Spinal cord (tissue), 10 donors: ENCODE data around the gene SCFD2. TPM values are rescaled to one million over a fixed set of nuclear protein-coding genes. Genes with fewer than 3 reads are reported as not detected.
"Not testable (repeated sequence)": the region's sequence is repeated elsewhere in the genome, so short reads cannot be mapped to it uniquely, and the experiment has no call there.

ENCODE experiments used
- DNase-seq, 6 donors: peaks; one replicate each; pipeline versions ENCODE4 v3.0.0 to v3.0.0-alpha.2; 2013 to 2015; ENCODE audit warnings: low spot score in 6 of 6, low read depth in 4 of 6
- H3K27ac ChIP-seq: one replicate; pipeline ENCODE4 v1.5.1; 2013; ENCODE audit warnings: low read depth, low read length, control low read depth
- H3K27me3 ChIP-seq: one replicate; pipeline ENCODE4 v1.6.1; 2013; ENCODE audit warnings: low read length; ENCODE audit not compliant: control insufficient read depth, insufficient read depth
- H3K36me3 ChIP-seq: one replicate; pipeline ENCODE4 v1.6.1; 2013; ENCODE audit warnings: low read length; ENCODE audit not compliant: control insufficient read depth, insufficient read depth
- H3K4me1 ChIP-seq: one replicate; pipeline ENCODE4 v1.6.1; 2013; ENCODE audit warnings: low read length; ENCODE audit not compliant: control insufficient read depth, insufficient read depth
- H3K4me3 ChIP-seq: one replicate; pipeline ENCODE4 v1.5.1; 2013; ENCODE audit warnings: low read depth, low read length, control low read depth
- H3K9me3 ChIP-seq: one replicate; pipeline ENCODE4 v1.6.1; 2013; ENCODE audit warnings: low read length; ENCODE audit not compliant: control insufficient read depth, insufficient read depth
- WGBS: methylation state at CpG from one replicate; pipeline ENCODE4 v1.1.5; 2013; ENCODE audit warnings: missing lambda C conversion rate; ENCODE audit not compliant: insufficient coverage; 5-methylcytosine and 5-hydroxymethylcytosine counted together
- polyA plus RNA-seq, 2 donors: library from polyadenylated mRNA; unstranded; fragments of 120-200 nt; gene quantifications; one replicate each; pipeline ENCODE4 v1.2.1, GENCODE V29; 2013; ENCODE audit not compliant: insufficient read length in 2 of 2
- total RNA-seq, 2 donors: library from RNA; depleted of rRNA in 1 of 2; stranded (reverse); fragments of 120-200 nt in 1 of 2; fragments of >200 nt in 1 of 2; gene quantifications; one replicate each; pipeline versions ENCODE4 v1.2.3 to v1.2.4, GENCODE V29; 2013 to 2014
- donor health status: healthy.

SCFD2 gene
- total and polyA plus RNA-seq, 4 donors, result 15.6 to 19.5 (median 17.7) TPM

DNA sequence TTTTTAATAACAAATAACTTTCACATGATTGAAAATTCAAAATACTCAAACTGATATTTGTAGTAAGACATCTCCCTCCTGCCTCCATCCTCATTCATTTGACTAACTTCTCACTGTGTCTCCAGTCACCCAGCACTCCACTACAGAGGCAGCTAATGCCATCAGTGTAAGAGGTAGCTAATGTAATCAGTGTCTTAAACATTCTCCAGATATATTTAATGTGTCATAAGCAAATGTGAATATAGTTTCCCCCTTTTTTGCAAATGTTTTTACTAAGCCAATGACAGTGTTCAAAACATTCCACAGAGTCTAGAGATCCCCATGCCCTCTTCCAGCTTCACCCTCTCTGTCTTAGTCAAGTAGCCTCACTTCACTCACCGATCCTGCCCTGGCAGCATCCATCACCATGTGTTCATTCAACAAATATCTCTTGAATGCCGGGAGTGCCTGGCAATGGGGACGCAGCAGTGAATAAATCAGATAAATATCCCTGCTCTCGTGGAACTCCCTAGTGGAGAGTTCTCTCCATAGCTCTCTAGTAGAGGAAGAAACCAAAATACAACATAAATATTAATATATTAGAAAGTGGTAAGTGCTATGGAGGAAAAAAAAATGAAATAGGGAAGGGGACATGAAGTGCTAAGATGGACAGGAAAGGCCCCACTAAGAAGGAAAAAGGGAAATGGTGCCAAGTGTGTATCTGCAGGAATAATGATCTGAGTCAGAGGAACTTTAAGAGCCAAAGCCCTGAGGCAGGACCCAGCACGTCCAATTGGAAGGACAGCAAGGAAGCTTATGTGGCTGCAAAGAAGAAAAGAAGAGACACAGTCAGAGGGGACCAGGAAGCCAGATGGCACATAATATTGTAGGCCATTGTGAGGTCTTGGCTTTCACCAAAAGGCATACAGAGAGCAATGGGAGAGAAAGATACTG lies 18.7 kb downstream of the SCFD2 start:
- 28% methylated on average over 1 of the region's 5 CpGs for WGBS
- peak in 3 of 6 donors; percentile 4 to 38 (median 14) for DNase-seq
- Histone ChIP-seq H3K4me3 (no peak overlapping the region), H3K4me1 (no peaks in the 10 kb centered on the region), H3K27me3 (no peaks in the 10 kb centered on the region), H3K27ac (no peak overlapping the region), H3K36me3 (no peaks in the 10 kb centered on the region), H3K9me3 (peaks cover 3% of the 10 kb centered on the region)

- WGBS, result 100% methylated on average over 2 of the region's 2 CpGs
- H3K36me3 ChIP-seq, H3K27ac ChIP-seq, H3K27me3 ChIP-seq, H3K4me1 ChIP-seq, H3K9me3 ChIP-seq, DNase-seq, H3K4me3 ChIP-seq: not testable (repeated sequence)
Observed at GRCh38 chr4:53346392-53346791, 19.5 kb downstream of the SCFD2 start.

DNA sequence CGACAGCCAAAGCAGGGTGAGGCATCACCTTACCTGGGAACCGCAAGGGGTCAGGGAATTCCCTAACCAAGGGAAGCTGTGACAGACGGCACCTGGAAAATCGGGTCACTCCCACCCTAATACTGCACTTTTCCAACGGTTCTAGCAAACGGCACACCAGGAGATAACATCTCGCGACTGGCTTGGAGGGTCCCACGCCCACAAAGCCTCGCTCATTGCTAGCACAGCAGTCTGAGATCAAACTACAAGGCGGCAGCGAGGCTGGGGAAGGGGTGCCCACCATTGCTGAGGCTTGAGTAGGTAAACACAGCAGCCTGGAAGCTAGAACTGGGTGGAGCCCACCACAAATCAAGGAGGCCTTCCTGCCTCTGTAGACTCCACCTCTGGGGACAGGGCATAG lies 25.7 kb downstream of the SCFD2 start:
- 97% methylated on average over 12 of the region's 12 CpGs for WGBS
- not testable (repeated sequence) for H3K36me3 ChIP-seq, H3K4me3 ChIP-seq, H3K9me3 ChIP-seq, H3K27ac ChIP-seq, H3K27me3 ChIP-seq, DNase-seq, H3K4me1 ChIP-seq

DNA sequence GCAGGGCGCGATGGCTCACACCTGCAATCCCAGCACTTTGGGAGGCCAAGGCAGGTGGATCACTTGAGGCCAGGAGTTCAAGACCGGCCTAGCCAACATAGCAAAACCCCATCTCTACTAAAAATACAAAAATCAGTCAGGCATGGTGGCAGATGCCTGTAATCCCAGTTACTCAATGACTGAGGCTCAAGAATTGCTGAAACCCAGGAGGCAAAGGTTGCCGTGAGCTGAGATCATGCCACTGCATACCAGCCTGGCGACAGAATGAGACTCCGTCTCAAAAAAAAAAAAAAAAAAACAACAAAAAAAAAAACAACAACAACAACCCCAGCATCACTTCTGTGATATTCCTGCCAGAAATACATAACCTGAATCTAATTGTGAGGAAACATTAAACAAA lies 30.9 kb downstream of the SCFD2 start:
- WGBS, result 100% methylated on average over 1 of the region's 6 CpGs
- H3K27me3 ChIP-seq, H3K4me1 ChIP-seq, H3K9me3 ChIP-seq, H3K27ac ChIP-seq, DNase-seq, H3K4me3 ChIP-seq, H3K36me3 ChIP-seq: not testable (repeated sequence)

- no peaks in the 10 kb centered on the region for H3K27me3 ChIP-seq
- H3K9me3 ChIP-seq, result no peaks in the 10 kb centered on the region
- H3K4me3 ChIP-seq, result no peak overlapping the region
- no peak for DNase-seq
- H3K4me1 ChIP-seq, result peaks cover 3% of the 10 kb centered on the region
- H3K36me3 ChIP-seq, result no peaks in the 10 kb centered on the region
- WGBS, result 100% methylated on average over 1 of the region's 3 CpGs
- H3K27ac ChIP-seq, result no peak overlapping the region
Observed at GRCh38 chr4:53326535-53326934, 39.3 kb downstream of the SCFD2 start.

DNA sequence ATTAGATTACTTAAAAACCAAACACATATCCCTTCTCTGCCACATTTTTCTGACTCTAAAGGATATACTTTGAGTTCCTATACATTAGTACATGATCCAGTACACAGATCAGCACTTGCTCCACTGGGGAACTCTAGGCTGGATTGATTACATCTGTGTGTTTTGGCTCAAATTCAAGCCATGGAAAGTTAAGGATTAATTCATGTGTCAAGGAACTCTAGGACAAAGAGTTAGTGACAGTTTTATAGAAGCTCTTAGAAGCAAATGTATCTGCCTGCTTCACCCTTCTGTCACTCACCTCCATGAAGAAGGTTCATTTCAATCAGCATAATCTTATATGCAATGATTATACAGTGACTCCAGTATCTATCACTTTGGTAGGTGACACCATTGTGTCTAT lies 43.2 kb downstream of the SCFD2 start:
- H3K27me3 ChIP-seq, result no peaks in the 10 kb centered on the region
- H3K9me3 ChIP-seq, result no peaks in the 10 kb centered on the region
- H3K36me3 ChIP-seq, result no peaks in the 10 kb centered on the region
- no peak for DNase-seq
- H3K27ac ChIP-seq, result no peak overlapping the region
- H3K4me3 ChIP-seq, result no peak overlapping the region
- peaks cover 3% of the 10 kb centered on the region for H3K4me1 ChIP-seq

GRCh38 chr4:53321984-53322289 lies 43.9 kb downstream of the SCFD2 start:
- DNase-seq, result no peak
- no peak overlapping the region for H3K27ac ChIP-seq
- no peaks in the 10 kb centered on the region for H3K9me3 ChIP-seq
- H3K4me3 ChIP-seq, result no peak overlapping the region
- no peaks in the 10 kb centered on the region for H3K27me3 ChIP-seq
- no peaks in the 10 kb centered on the region for H3K36me3 ChIP-seq
- WGBS, result 86% methylated on average over 2 of the region's 2 CpGs
- H3K4me1 ChIP-seq, result peaks cover 3% of the 10 kb centered on the region

- H3K9me3 ChIP-seq, result no peaks in the 10 kb centered on the region
- no peaks in the 10 kb centered on the region for H3K36me3 ChIP-seq
- DNase-seq, result peak in 1 of 6 donors; percentile 89
- H3K27ac ChIP-seq, result no peak overlapping the region
- H3K4me1 ChIP-seq, result peaks cover 3% of the 10 kb centered on the region
- WGBS, result no CpG with 5 or more reads among the region's 3 CpGs
- H3K4me3 ChIP-seq, result no peak overlapping the region
- H3K27me3 ChIP-seq, result no peaks in the 10 kb centered on the region
Observed at GRCh38 chr4:53321151-53321983, 44.5 kb downstream of the SCFD2 start.

- WGBS, result 64% methylated on average over 1 of the region's 1 CpG
- H3K9me3 ChIP-seq, result no peaks in the 10 kb centered on the region
- H3K4me1 ChIP-seq, result no peaks in the 10 kb centered on the region
- peak in 1 of 6 donors; percentile 18 for DNase-seq
- H3K4me3 ChIP-seq, result no peak overlapping the region
- H3K27ac ChIP-seq, result no peak overlapping the region
- H3K36me3 ChIP-seq, result no peaks in the 10 kb centered on the region
- no peaks in the 10 kb centered on the region for H3K27me3 ChIP-seq
Observed at GRCh38 chr4:53315300-53315699, 50.6 kb downstream of the SCFD2 start.
